ENCODE results near the gene PPAN.

PPAN gene

GRCh38 chr19:10086591-10087192, 19.5 kb upstream of the PPAN start:
- H3K4me3 ChIP-seq (ENCODE audit: low read length) = peak overlapping the region; percentile 90
- DNase-seq (ENCODE audit: low read depth) = no peak

GRCh38 chr19:10087296-10088061, 18.7 kb upstream of the PPAN start:
- DNase-seq (ENCODE audit: low read depth) = no peak

More at GRCh38 chr19:10086591-10087192, 19.5 kb upstream of the PPAN start:
- TF ChIP-seq CTCF (conservative IDR thresholded peaks at IDR 0.05; ENCODE audit: low read length) = no peak

GRCh38 chr19:10088949-10089554, 17.1 kb upstream of the PPAN start:
- no peak for DNase-seq (ENCODE audit: low read depth)
- no peak overlapping the region for H3K4me3 ChIP-seq (ENCODE audit: low read length)
- no peak for TF ChIP-seq CTCF (conservative IDR thresholded peaks at IDR 0.05; ENCODE audit: low read length)

More at GRCh38 chr19:10087296-10088061, 18.7 kb upstream of the PPAN start:
- TF ChIP-seq CTCF (conservative IDR thresholded peaks at IDR 0.05; ENCODE audit: low read length) = no peak
- peak overlapping the region; percentile 90 for H3K4me3 ChIP-seq (ENCODE audit: low read length)

GRCh38 chr19:10089801-10090375, 16.3 kb upstream of the PPAN start:
- no peak overlapping the region for H3K4me3 ChIP-seq (ENCODE audit: low read length)
- no peak for DNase-seq (ENCODE audit: low read depth)
- no peak for TF ChIP-seq CTCF (conservative IDR thresholded peaks at IDR 0.05; ENCODE audit: low read length)

- no peak for DNase-seq (ENCODE audit: low read depth)
- no peak for TF ChIP-seq CTCF (conservative IDR thresholded peaks at IDR 0.05; ENCODE audit: low read length)
- H3K4me3 ChIP-seq (ENCODE audit: low read length) = no peak overlapping the region
Measured at GRCh38 chr19:10091370-10091687, 14.8 kb upstream of the PPAN start.

- TF ChIP-seq CTCF (conservative IDR thresholded peaks at IDR 0.05; ENCODE audit: low read length) = no peak
- DNase-seq (ENCODE audit: low read depth) = no peak
- H3K4me3 ChIP-seq (ENCODE audit: low read length) = no peak overlapping the region
Measured at GRCh38 chr19:10091895-10092641, 14.1 kb upstream of the PPAN start.

Measured in AG10803 (cell line).